ENCODE data around the gene PMEPA1.
A peak's percentile ranks its signal among the peaks of the same experiment; 100 is the strongest.

Gene PMEPA1

GRCh38 chr20:57660181-57660921, 49.5 kb downstream of the PMEPA1 start:
- no peak for TF ChIP-seq CTCF (IDR thresholded peaks at IDR 0.05; ENCODE audit: extremely low read depth, insufficient read depth, missing control alignments)
- in situ Hi-C loops (cut with MboI; ENCODE audit: low pct_unique_long_range_greater_than_20kb, low sequenced_read_pairs, unreplicated experiment): no loop called here
- no peak for DNase-seq (ENCODE audit: low spot score)

GRCh38 chr20:57659517-57660180, 50.2 kb downstream of the PMEPA1 start:
- peak; percentile 27 for DNase-seq (ENCODE audit: low spot score)
- no peak for TF ChIP-seq CTCF (IDR thresholded peaks at IDR 0.05; ENCODE audit: extremely low read depth, insufficient read depth, missing control alignments)
- in situ Hi-C loops (cut with MboI; ENCODE audit: low pct_unique_long_range_greater_than_20kb, low sequenced_read_pairs, unreplicated experiment): loop anchor here (10.0 kb wide), 1 partner anchor 425 kb away; no protein-coding TSS in a partner anchor

- no peak for TF ChIP-seq CTCF (IDR thresholded peaks at IDR 0.05; ENCODE audit: extremely low read depth, insufficient read depth, missing control alignments)
- in situ Hi-C loops (cut with MboI; ENCODE audit: low pct_unique_long_range_greater_than_20kb, low sequenced_read_pairs, unreplicated experiment): loop anchor here (10.0 kb wide), 1 partner anchor 426 kb away; no protein-coding TSS in a partner anchor
- DNase-seq (ENCODE audit: low spot score): peak; percentile 28
Measured at GRCh38 chr20:57658833-57659516, 50.8 kb downstream of the PMEPA1 start.

- in situ Hi-C loops (cut with MboI; ENCODE audit: low pct_unique_long_range_greater_than_20kb, low sequenced_read_pairs, unreplicated experiment): loop anchor here (10.0 kb wide), 1 partner anchor 426 kb away; no protein-coding TSS in a partner anchor
- TF ChIP-seq CTCF (IDR thresholded peaks at IDR 0.05; ENCODE audit: extremely low read depth, insufficient read depth, missing control alignments): no peak
Measured at GRCh38 chr20:57658447-57658832, 51.4 kb downstream of the PMEPA1 start.

GRCh38 chr20:57657535-57658446, 52.0 kb downstream of the PMEPA1 start:
- in situ Hi-C loops (cut with MboI; ENCODE audit: low pct_unique_long_range_greater_than_20kb, low sequenced_read_pairs, unreplicated experiment): loop anchor here (10.0 kb wide), 1 partner anchor 427 kb away; no protein-coding TSS in a partner anchor
- peak; percentile 40 for DNase-seq (ENCODE audit: low spot score)
- no peak for TF ChIP-seq CTCF (IDR thresholded peaks at IDR 0.05; ENCODE audit: extremely low read depth, insufficient read depth, missing control alignments)

More at GRCh38 chr20:57658447-57658832, 51.4 kb downstream of the PMEPA1 start:
- peak; percentile 26 for DNase-seq (ENCODE audit: low spot score)

All from GM13977 (cell line).